ENCODE measurements around the gene DUSP11.
"Not testable (repeated sequence)": the region's sequence is repeated elsewhere in the genome, so short reads cannot be mapped to it uniquely, and the experiment has no call there.

The DUSP11 gene

DNA sequence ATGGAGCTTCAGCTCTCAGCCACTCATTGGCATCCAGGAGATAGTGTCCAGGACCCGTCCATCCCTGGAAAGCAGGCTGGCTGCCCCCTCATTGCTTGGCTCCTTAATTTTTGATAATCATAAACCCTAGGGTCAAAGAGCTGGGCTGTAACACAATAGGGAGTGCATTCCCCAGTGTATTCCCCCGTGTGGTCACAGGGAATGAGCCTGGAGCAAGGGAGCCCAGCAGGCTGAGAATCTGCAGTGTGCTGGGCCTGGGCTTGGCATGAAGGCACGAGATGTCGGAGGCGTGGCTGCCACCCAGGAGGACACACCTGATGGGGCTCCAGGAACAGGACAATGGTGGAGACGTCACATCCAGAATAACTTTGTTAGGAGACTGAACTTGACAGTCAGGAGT, 61.5 kb downstream of the DUSP11 start:
- no peak for DNase-seq (ENCODE audit: extremely low read depth, insufficient read length)
- TF ChIP-seq CTCF (IDR thresholded peaks at IDR 0.05; ENCODE audit: insufficient read depth, low read length, poor library complexity, severe bottlenecking) = no peak
- Histone ChIP-seq H3K36me3 (ENCODE audit: control insufficient read depth, insufficient read depth, low read length) (no peaks in the 10 kb centered on the region), H3K27me3 (replicated peaks; ENCODE audit: control insufficient read depth, insufficient read depth, low read length) (no peaks in the 10 kb centered on the region), H3K4me3 (replicated peaks; ENCODE audit: low read depth, low read length) (no peak overlapping the region)

GRCh38 chr2:73717695-73718094, 62.2 kb downstream of the DUSP11 start:
- not testable (repeated sequence) for H3K27me3 ChIP-seq (replicated peaks; ENCODE audit: control insufficient read depth, insufficient read depth, low read length)

DNA sequence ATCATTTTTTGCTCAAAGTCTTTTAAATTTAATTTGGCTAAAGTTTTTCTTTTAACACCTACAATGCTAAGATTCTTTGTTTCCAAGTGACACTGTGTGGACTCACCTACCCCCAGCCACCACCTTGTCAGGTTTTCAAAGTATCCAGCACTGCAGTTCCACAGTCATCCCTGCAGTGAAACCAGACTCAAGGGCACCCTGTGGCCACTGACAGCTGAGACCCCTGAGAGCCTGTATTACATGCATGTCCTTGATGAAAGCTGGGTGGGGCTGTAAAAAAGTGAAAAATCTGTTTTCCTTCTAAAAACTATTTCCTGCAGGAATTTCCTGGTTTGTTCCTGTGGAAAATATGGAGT, 62.7 kb downstream of the DUSP11 start:
- no peak overlapping the region for H3K4me3 ChIP-seq (replicated peaks; ENCODE audit: low read depth, low read length)
- H3K36me3 ChIP-seq (ENCODE audit: control insufficient read depth, insufficient read depth, low read length) = no peaks in the 10 kb centered on the region

More at GRCh38 chr2:73717695-73718094, 62.2 kb downstream of the DUSP11 start:
- H3K4me3 ChIP-seq (replicated peaks; ENCODE audit: low read depth, low read length); DNase-seq (ENCODE audit: extremely low read depth, insufficient read length); H3K36me3 ChIP-seq (ENCODE audit: control insufficient read depth, insufficient read depth, low read length): not testable (repeated sequence)

GRCh38 chr2:73716543-73717250, 63.2 kb downstream of the DUSP11 start:
- TF ChIP-seq CTCF (IDR thresholded peaks at IDR 0.05; ENCODE audit: insufficient read depth, low read length, poor library complexity, severe bottlenecking) = no peak
- Histone ChIP-seq H3K27me3 (replicated peaks; ENCODE audit: control insufficient read depth, insufficient read depth, low read length) (no peaks in the 10 kb centered on the region), H3K4me3 (replicated peaks; ENCODE audit: low read depth, low read length) (no peak overlapping the region), H3K36me3 (ENCODE audit: control insufficient read depth, insufficient read depth, low read length) (no peaks in the 10 kb centered on the region)
- no peak for DNase-seq (ENCODE audit: extremely low read depth, insufficient read length)

More for the DNA sequence above, 62.7 kb downstream of the DUSP11 start:
- TF ChIP-seq CTCF (IDR thresholded peaks at IDR 0.05; ENCODE audit: insufficient read depth, low read length, poor library complexity, severe bottlenecking) = no peak
- no peaks in the 10 kb centered on the region for H3K27me3 ChIP-seq (replicated peaks; ENCODE audit: control insufficient read depth, insufficient read depth, low read length)
- no peak for DNase-seq (ENCODE audit: extremely low read depth, insufficient read length)

- no peak for TF ChIP-seq CTCF (IDR thresholded peaks at IDR 0.05; ENCODE audit: insufficient read depth, low read length, poor library complexity, severe bottlenecking)
- no peak for DNase-seq (ENCODE audit: extremely low read depth, insufficient read length)
- no peak overlapping the region for H3K4me3 ChIP-seq (replicated peaks; ENCODE audit: low read depth, low read length)
- no peaks in the 10 kb centered on the region for H3K27me3 ChIP-seq (replicated peaks; ENCODE audit: control insufficient read depth, insufficient read depth, low read length)
- H3K36me3 ChIP-seq (ENCODE audit: control insufficient read depth, insufficient read depth, low read length) = no peaks in the 10 kb centered on the region
These were observed 65.8 kb downstream of the DUSP11 start for GRCh38 chr2:73714091-73714490.

All from GM06990 (cell line).